ENCODE results near the gene SCNN1A.

GRCh38 chr12:6336079-6336888 lies 39.1 kb downstream of the SCNN1A start:
- TF ChIP-seq, protein P1, sequence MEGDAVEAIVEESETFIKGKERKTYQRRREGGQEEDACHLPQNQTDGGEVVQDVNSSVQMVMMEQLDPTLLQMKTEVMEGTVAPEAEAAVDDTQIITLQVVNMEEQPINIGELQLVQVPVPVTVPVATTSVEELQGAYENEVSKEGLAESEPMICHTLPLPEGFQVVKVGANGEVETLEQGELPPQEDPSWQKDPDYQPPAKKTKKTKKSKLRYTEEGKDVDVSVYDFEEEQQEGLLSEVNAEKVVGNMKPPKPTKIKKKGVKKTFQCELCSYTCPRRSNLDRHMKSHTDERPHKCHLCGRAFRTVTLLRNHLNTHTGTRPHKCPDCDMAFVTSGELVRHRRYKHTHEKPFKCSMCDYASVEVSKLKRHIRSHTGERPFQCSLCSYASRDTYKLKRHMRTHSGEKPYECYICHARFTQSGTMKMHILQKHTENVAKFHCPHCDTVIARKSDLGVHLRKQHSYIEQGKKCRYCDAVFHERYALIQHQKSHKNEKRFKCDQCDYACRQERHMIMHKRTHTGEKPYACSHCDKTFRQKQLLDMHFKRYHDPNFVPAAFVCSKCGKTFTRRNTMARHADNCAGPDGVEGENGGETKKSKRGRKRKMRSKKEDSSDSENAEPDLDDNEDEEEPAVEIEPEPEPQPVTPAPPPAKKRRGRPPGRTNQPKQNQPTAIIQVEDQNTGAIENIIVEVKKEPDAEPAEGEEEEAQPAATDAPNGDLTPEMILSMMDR (IDR thresholded peaks at IDR 0.05): no peak
- TF ChIP-seq POLR2AphosphoS5 (IDR thresholded peaks at IDR 0.05) (peak; percentile 68 to 86 (median 72)), POLR2A (IDR thresholded peaks at IDR 0.05) (peak in 1 of 2 donors; percentile 34)

All from sigmoid colon (tissue), 4 donors.